HL-60/S4 treated with phorbol 12-myristate 13-acetate at 8.2 ng/mL for 4 days and 3 days (cell line): ENCODE data around the gene ALOX5AP.

Experiments used
- in situ Hi-C: fragments of 300-500 bp; cut with MboI; formaldehyde crosslinking; loops from 2 replicates; pipeline ENCODE4 v1.15.0; 2022; ENCODE audit warnings: low sequenced_read_pairs

ALOX5AP gene

DNA sequence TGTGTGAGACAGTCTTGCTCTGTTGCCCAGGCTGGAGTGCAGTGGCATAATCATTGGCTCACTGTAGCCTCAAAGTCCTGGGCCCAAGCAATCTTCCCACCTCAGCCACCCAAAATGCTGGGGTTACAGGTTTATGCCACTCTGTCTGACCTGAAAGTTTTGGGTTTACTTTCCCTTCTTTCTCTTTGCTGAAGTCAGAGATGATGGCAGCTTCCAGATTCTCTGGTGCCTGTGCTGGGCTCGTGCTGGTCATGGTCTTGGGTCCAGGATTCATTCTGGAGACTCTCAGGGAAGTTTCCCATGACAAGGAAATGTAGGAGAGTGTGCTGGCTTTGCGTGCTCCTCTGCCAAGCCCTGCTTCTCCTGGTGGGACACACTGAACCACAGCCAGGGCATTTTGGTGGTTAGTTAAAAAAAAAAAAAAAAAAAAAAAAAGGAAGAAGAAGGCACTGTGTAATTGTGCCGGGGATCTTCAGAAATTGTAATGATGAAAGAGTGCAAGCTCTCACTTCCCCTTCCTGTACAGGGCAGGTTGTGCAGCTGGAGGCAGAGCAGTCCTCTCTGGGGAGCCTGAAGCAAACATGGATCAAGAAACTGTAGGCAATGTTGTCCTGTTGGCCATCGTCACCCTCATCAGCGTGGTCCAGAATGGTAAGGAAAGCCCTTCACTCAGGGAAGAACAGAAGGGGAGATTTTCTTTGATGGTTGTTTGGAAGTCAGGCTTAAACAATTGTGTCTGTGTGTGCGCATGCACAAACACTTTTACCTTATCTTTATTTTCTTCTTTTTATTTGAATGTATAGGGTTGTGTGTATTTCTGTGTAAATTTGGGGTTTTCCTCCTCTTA is at the start of gene ALOX5AP:
TSS of gene ALOX5AP (plus strand) at position 519 of the 847 bp plus-strand sequence. CDS start at position 582, 63 bp downstream.
- in situ Hi-C loops, result no loop called here

DNA sequence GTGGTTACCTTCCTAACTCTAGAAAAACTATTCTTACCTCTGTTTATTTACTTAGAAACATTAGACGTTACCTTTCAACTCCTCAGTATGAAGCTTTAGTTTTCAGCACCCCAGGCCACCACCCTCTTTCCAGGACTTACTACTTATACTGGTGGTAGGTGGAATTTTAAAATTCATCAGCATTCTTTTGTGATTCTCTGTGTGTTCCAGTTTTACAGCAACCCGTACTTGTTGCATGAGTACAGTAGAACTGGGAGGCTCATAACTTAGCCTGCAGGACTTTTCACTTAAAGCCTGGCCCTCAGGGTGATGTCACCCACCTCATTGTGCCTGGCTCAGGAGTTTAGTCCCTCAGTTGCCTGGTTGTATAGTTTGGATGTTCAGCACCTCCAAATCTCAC is 49.4 kb upstream of the ALOX5AP start:
- in situ Hi-C loops, result no loop called here

DNA sequence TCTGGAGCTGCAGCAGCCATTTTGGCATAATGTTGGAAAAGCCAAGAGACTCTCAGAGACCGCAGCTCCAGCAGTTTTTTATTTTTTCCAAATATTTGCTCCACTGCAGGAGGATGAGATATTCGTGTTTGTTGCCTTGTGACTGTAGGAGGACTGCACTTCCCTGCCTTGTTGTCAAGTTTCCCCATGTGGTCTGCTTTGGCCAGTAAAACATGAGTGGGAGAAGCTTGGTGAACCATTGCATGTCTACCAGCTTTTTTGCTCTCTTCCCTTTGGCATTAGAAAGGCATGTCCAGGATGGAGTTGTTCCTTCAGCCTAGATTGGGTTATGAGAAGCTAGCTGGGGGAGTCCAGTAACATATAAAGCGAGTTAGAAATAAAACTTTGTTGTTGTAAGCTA is 47.7 kb upstream of the ALOX5AP start:
- in situ Hi-C loops, result no loop called here

DNA sequence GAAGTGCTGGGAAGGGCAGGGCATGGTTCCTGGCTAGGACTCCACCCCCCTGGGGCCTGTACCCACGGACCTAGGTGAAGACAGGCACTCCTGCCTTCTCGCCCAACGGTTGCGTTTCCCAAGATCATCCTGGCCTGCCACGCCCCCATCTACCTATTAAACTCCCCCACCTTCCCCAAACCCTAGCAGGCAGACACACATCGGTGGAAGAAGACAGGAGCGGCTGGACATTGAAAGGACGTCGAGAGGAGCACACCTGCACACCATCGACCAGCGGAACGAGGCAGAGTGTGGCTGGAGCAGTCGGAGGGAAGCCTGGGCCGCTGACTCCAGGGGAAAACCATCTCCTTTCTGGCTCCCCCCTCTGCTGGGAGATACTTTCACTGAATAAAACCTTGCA is 45.6 kb upstream of the ALOX5AP start:
- in situ Hi-C loops, result no loop called here

GRCh38 chr13:30690282-30691188 is 44.8 kb upstream of the ALOX5AP start:
- in situ Hi-C loops, result no loop called here

DNA sequence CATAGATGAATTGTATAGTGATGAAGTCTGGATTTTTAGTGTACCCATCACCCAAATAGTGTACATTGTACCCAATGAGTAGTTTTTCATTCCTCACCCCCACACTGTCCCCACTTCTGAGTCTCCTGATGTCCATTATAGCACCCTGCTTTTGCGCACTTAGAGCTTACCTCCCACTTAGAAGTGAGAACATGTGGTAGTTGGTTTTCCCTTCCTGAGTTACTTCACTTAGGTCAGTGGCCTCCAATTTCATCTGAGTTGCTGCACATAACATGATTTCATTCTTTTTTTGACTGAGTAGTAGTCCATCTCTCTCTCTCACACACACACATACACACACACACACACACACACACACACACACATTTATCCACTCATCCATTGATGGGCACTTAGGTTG is 43.2 kb upstream of the ALOX5AP start:
- in situ Hi-C loops, result no loop called here

DNA sequence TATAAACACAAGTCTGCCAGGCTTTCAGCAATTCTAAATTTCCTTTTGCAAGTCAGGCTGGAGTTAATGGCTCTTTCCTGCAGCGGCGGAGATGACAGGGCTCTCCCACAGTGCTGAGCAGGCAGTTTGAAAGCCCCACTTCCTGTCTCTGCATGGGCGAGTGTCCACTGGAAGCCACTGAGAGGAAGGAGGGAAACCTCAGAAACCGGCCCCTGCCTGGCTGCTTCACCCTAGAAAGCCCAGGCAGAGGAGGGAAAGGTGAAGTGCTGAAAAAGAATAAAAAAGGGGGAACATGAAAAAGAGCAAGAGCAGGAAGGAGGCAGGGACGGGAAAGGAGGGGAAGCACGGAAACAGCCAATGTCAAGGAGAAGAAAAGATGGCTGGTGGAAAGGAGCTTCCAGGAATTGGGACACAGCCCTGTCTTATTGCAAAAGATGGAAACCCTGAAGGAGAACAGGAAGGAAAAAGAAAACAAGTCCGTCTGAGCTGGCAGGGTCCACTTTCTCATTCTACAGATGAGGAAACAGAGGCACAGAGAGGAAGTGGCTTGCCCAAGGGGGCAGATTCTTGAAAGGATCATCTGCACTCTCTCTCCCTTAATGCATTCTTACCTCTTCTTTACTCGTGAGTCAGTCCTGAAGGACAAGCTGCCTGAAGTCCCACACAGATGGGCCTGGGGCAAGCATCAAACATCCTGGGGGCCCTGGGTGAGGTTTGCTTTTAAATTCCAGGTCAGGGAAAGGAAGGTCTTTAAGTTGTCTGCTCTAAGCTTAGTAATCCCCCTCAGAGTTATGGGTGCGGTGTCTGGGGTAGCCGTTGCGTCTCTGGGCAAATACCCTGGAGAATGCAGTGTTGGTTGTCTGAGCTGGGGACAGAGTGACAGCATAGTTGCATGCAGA is 38.8 kb upstream of the ALOX5AP start:
- in situ Hi-C loops, result no loop called here

GRCh38 chr13:30697177-30697953 is 38.0 kb upstream of the ALOX5AP start:
- in situ Hi-C loops, result no loop called here

DNA sequence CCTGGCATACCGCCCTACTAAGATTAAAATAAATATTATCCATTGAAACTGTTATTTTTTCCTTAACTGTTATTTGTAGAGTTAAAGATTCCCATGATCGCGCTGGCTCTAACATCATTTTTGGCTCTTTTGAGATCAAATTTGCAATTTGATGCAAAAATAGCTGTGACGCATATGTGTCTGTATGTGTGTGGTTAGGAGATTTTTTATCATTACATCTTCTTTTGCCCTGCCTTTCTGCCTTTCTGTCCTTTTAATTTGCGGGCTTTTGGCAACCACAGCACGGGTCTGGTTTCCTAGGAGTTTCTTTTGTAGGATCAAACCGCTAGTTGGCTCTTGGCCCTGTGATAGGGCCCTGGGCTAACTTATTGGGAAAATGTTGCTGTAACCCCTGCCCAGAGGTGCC is 37.3 kb upstream of the ALOX5AP start:
- in situ Hi-C loops, result no loop called here

GRCh38 chr13:30698488-30699005 is 36.8 kb upstream of the ALOX5AP start:
- in situ Hi-C loops, result no loop called here

- in situ Hi-C loops, result no loop called here
These were observed 35.0 kb upstream of the ALOX5AP start for GRCh38 chr13:30700364-30700763.

DNA sequence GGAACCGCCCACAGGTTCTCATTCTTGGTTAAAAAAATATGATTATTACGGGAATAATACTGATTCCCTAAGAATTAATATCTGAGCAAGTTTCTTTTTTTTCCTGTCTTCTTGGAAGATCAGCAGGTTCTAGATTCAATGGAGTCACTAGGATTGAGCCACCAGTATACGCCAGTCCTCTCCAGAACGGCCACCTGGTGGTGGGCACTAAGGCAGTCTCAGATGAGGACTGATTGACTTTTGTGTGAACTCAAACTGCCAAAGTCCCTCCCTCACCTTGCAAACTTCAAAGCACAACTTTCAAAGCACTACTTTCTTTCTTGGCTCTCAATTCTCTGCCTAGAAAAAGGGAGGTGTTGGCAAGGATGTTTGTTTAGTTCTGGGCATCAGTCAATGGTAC is 33.3 kb upstream of the ALOX5AP start:
- in situ Hi-C loops, result no loop called here

- in situ Hi-C loops, result no loop called here
These were observed 30.7 kb upstream of the ALOX5AP start for GRCh38 chr13:30704596-30704995.

- in situ Hi-C loops, result no loop called here
These were observed 29.7 kb upstream of the ALOX5AP start for GRCh38 chr13:30705680-30706079.

DNA sequence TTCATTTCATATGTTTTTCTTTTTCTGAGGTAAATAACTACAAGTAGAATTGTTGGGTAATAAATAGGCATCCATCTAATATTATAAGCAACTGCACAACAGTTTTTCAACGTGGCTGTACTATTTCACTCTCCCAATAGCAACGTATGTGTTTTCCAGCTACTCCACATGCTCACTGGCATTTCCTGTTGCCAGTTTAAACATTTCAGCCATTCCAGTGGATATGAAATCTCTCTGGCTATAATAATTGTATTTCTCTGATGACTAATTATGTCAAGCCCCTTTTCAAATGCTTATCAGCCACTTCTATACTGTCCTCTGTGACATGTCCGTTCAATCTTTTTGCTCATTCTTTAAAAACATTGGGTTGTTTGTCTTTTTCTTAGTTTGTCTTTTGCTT is 26.8 kb upstream of the ALOX5AP start:
- in situ Hi-C loops, result no loop called here

DNA sequence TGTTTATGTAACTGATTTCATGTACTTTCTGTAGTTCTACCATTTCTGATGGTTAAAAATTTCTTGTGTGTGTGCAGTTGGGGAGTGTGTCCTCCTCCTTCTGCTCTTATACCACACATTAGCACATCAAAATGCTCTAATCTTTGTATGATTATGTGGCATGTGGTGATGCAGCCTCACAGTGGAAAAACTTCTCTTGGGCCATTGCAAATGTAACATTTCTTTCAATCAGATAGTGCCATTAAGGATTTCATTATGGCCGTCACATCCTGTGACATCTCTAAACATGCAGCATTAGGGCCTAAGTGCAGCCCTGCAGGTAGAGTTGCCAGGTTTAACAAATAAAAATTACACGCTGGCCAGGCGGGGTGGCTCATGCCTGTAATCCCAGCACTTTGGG is 24.9 kb upstream of the ALOX5AP start:
- in situ Hi-C loops, result no loop called here

DNA sequence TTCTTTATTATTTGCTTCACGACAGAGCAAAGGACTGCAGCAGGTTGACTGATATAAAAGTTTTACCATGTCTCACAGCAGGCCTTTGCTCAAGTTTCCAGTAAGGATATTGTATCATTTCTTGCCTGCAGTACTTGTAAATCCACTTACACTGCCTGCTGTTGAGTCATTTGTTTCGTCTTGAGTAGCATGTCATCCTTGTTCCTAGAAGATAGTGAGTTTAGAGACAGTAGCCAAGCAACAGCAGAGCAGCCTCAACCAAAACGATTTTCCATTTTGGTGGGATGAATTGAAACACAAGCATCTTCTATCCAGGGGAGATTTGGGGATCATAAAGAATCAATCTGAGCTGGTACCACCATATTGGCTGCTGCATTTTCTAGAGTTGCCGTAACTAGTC is 24.0 kb upstream of the ALOX5AP start:
- in situ Hi-C loops, result no loop called here

- in situ Hi-C loops, result no loop called here
These were observed 23.5 kb upstream of the ALOX5AP start for GRCh38 chr13:30711837-30712236.

DNA sequence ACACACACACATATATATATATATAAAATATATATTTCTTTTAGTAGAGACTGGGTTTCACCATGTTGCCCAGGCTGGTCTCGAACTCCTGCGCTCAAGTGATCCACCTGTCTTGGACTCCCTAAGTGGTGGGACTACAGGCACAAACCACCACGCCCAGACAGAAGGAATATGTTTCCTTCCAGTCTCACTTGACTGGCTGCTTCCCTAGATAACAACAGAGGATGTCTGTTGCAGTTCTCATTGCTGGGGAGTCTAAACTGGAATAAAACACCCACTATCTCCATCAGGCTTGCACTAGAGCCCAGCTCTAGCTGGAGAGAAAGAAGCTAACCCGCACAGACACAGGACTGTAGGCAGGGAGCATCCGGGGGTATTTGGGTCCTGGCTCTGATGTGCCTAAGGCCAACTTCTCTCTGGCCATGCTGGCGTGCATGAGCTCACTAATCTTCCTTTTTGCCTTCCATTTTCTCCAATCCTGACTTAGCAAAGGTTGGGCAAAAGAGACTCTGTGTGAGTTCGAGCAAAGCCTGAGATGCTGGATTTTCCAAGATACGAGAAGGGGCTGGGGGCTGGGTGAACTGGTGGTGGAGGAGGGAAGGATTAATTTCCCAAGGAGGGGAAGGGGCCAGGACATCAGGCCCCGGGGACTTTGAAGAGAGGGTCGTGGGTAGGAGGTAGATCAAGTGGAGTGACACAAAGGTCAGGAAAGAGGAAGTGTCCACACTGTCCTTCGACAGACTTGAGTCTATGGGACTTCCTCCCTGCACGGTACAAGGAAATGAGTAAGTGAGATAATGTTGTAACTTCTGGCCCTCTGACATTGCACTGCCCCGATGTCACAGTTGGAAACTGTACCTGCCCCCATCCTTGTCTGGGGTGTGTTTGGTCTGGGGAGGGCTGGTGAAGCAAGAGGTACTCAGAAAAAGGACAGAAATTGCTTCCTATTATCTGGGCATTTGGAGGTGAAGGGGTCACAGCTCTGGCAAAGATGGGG is 22.5 kb upstream of the ALOX5AP start:
- in situ Hi-C loops, result no loop called here
